Peyer's patch (tissue), 4 donors: Measurements from ENCODE around the gene SORBS1.

Experiments
- CTCF ChIP-seq, 6 experiments: fragments of 450-650 bp in 4 of 6; fragments of 200-600 bp in 2 of 6; sonication (generic) in 1 of 6; IDR thresholded peaks; one replicate each; pipeline ENCODE4 v1.5.1; 2017 to 2019; ENCODE audit warnings: antibody characterized with exemption in 6 of 6, mild to moderate bottlenecking in 3 of 6, moderate library complexity in 1 of 6
- POLR2A ChIP-seq, 2 donors: fragments of 450-650 bp; IDR thresholded peaks; one replicate each; pipeline ENCODE4 v1.5.1; 2017; ENCODE audit warnings: antibody characterized with exemption in 2 of 2, mild to moderate bottlenecking in 2 of 2, moderate library complexity in 2 of 2

- TF ChIP-seq POLR2A (IDR thresholded peaks at IDR 0.05) = no peak
- TF ChIP-seq CTCF (IDR thresholded peaks at IDR 0.05) = no peak
These were observed 106.8 kb downstream of the SORBS1 start for GRCh38 chr10:95454356-95454755.
